Measurements from ENCODE around the gene SMDT1.
"Not testable (repeated sequence)": the region's sequence is repeated elsewhere in the genome, so short reads cannot be mapped to it uniquely, and the experiment has no call there.

The SMDT1 gene

DNA sequence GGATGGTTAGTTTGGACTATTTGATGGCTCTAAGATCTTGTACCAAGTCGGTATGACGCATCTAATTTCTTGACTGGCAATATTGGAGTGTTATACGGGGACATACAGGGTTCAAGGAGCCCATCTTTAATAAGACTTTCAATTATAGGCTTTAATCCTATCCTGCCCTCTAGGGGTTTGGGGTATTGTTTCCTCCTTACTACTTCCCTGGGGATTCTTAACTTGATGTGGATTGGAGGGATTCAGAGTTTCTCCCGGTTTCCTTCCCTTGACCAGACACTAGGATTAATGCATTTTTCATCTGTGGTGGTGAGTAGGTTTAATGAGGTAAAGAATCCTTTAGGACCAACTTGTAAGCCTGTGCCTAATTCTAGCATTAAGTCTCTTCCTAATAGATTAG lies 32.3 kb downstream of the SMDT1 start:
- DNase-seq (ENCODE audit: low read depth in 2 of 2): no peak

GRCh38 chr22:42112793-42113192 lies 33.3 kb downstream of the SMDT1 start:
- not testable (repeated sequence) for DNase-seq (ENCODE audit: low read depth in 2 of 2)

- no peak for DNase-seq (ENCODE audit: low read depth in 2 of 2)
Observed at GRCh38 chr22:42114721-42115120, 35.2 kb downstream of the SMDT1 start.

GRCh38 chr22:42115420-42115830 lies 35.9 kb downstream of the SMDT1 start:
- DNase-seq (ENCODE audit: low read depth in 2 of 2): not testable (repeated sequence)

GRCh38 chr22:42116848-42117424 lies 37.4 kb downstream of the SMDT1 start:
- no peak for DNase-seq (ENCODE audit: low read depth in 2 of 2)

DNA sequence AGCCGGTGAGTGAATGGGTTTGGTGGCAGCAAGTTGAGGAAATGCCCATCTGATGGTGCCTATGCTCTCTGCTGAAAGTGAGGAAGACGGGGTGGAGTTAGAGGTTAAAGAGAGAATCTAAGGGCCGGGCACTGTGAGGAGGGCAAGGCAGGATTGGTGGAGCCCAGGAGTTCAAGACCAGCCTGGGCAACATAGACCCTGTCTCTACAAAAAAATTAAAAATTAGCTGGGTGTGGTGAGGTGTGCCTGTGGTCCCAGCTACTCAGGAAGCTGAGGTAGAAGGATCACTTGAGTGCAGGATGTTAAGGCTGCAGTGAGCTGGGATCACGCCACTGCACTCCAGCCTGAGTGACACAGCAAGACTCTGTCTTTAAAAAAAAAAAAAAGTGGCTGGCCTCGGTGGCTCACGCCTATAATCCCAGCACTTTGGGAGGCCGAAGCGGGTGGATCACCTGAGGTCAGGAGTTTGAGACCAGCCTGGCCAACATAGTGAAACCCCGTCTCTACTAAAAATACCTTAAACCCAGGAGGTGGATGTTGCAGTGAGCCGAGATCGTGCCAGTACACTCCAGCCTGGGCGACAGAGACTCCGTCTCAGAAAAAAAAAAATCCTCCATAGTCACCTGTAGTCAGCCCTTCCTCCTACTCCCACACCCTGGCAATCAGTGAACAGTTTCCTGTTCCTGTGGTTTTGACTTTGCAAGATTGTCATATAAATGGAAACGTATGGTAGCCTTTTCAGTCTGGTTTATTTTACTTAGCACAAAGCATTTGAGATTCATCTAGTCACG lies 40.9 kb downstream of the SMDT1 start:
- peak in 1 of 2 donors; percentile 45 for DNase-seq (ENCODE audit: low read depth in 2 of 2)

DNA sequence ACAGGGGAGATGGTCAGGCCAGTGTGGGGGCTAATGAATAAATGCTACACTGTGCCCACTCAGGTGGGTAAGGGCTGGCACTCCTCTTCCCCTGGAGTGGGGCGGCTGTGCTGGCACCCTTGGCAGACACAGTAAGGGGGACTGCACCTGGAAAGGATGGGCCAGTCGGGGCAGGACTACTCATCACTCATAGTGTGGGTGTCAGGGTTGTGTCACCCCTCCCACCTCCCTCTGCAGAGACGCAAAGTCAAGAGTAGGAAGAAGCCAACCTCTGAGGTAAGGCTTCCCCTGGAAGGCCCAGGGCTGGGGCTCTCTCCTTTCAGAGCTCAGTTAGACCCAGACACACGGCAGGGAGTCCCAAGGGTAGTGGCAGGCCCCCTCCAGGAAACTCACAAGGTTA lies 44.0 kb downstream of the SMDT1 start:
- not testable (repeated sequence) for DNase-seq (ENCODE audit: low read depth in 2 of 2)

- no peak for DNase-seq (ENCODE audit: low read depth in 2 of 2)
Observed at GRCh38 chr22:42127606-42128005, 48.1 kb downstream of the SMDT1 start.

GRCh38 chr22:42128007-42128406 lies 48.5 kb downstream of the SMDT1 start:
- DNase-seq (ENCODE audit: low read depth in 2 of 2): not testable (repeated sequence)

DNA sequence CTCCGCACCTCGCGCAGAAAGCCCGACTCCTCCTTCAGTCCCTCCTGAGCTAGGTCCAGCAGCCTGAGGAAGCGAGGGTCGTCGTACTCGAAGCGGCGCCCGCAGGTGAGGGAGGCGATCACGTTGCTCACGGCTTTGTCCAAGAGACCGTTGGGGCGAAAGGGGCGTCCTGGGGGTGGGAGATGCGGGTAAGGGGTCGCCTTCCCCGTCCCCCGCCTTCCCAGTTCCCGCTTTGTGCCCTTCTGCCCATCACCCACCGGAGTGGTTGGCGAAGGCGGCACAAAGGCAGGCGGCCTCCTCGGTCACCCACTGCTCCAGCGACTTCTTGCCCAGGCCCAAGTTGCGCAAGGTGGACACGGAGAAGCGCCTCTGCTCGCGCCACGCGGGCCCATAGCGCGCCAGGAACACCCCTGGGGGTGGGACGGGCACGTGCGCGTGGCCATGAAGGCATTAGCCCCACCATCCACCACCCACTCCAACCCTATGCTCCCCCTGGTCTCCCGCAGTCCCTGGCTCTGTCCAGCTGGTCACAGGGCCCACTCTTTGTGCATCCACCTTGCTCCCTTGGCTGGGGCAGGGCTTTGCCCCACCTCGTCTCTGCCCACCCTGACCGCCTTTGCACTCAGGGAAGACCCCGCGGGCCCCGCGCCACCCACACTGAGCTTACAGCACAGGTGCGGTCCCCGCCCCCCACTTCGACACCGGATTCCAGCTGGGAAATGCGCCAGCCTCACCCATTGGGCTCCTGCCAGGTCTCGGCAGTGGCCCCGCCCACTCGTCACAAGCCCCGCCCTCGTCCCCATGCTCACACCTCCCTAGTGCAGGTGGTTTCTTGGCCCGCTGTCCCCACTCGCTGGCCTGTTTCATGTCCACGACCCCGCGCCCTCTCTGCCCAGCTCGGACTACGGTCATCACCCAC lies 49.5 kb downstream of the SMDT1 start:
- DNase-seq (ENCODE audit: low read depth in 2 of 2): peak in 1 of 2 donors; percentile 16

DNA sequence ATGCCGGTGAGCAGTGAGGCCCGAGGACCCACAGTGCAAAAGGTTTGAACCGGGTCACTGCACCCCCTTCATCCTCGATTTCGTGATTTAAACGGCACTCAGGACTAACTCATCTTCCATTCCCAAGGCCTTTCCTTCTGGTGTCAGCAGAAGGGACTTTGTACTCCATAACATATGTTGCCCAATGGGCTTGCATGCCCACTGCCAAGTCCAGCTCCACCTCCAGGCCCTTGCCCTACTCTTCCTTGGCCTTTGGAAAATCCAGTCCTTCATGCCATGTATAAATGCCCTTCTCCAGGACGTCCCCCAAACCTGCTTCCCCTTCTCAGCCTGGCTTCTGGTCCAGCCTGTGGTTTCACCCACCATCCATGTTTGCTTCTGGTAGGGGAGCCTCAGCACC lies 50.7 kb downstream of the SMDT1 start:
- DNase-seq (ENCODE audit: low read depth in 2 of 2): not testable (repeated sequence)

- DNase-seq (ENCODE audit: low read depth in 2 of 2): not testable (repeated sequence)
Observed at GRCh38 chr22:42130639-42131431, 51.3 kb downstream of the SMDT1 start, which contains the start of gene CYP2D6. Gene CYP2D6 (minus strand): TSS chr22:42130810. CDS start chr22:42130791, 19 bp downstream.

DNA sequence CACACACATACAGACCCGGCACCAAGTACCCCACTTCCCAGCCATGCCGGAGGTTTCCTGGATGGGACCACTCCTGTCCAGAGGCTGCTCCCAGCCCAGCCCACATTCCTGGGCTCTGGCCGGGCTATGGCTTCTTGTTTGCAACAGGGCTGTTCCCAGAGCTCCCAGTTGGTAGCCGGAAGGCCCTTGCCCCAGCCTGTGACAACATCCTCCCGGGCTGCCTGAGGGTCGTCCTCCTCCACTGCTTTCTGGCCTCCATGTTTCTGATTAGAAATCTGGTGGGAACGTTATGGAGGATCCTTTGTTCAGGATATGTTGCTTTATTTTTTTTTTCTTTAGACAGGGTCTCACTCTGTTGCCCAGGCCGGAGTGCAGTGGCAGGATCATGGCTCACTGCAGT lies 52.1 kb downstream of the SMDT1 start:
- no peak for DNase-seq (ENCODE audit: low read depth in 2 of 2)

DNA sequence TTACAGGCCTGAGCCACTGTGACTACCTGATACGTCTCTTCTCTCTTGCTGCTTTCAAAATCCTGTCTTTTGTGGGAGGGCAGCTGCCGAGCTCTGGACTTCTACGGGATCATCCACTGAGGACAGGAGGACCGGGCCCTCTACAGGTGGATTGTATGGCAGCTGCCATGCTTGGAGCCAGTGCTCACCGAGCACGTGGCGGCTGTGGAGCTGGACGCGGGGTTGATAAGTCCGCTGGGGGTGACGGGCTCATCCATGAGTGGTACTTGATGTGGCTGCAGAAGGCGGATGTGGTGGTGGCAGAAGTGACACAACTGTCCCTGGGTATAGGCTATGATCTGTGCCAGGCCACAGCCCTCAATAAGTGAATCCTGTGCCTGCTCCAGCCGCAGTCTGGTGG lies 53.0 kb downstream of the SMDT1 start:
- no peak for DNase-seq (ENCODE audit: low read depth in 2 of 2)
